ENCODE measurements around the gene KRT38.

DNA sequence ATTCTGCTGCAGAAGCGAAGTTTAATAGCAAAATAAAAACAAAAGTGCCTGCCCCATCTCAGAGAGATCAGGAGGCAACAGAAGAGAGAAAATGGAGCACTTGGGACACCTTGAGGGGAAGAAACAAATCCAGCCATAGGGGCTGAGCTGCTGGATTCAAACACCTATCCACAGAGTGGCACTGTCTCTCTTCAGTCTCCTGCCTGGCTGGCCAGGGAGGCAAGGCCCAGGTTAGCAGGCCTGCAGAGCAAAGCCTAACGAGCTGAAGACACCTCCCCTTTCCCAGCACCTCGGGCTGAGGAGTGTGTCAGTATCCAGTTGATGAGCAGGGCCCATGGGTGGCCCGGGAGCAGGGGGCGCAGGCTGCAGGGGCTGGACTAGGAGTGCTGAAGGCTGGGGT, 34.6 kb downstream of the KRT38 start:
- TF ChIP-seq, protein P1, sequence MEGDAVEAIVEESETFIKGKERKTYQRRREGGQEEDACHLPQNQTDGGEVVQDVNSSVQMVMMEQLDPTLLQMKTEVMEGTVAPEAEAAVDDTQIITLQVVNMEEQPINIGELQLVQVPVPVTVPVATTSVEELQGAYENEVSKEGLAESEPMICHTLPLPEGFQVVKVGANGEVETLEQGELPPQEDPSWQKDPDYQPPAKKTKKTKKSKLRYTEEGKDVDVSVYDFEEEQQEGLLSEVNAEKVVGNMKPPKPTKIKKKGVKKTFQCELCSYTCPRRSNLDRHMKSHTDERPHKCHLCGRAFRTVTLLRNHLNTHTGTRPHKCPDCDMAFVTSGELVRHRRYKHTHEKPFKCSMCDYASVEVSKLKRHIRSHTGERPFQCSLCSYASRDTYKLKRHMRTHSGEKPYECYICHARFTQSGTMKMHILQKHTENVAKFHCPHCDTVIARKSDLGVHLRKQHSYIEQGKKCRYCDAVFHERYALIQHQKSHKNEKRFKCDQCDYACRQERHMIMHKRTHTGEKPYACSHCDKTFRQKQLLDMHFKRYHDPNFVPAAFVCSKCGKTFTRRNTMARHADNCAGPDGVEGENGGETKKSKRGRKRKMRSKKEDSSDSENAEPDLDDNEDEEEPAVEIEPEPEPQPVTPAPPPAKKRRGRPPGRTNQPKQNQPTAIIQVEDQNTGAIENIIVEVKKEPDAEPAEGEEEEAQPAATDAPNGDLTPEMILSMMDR (IDR thresholded peaks at IDR 0.05) = no peak
- no peak for TF ChIP-seq POLR2A (IDR thresholded peaks at IDR 0.05)

Data from testis (tissue), 2 donors.